ENCODE results near the gene MRTFB.

- TF ChIP-seq, protein P1, sequence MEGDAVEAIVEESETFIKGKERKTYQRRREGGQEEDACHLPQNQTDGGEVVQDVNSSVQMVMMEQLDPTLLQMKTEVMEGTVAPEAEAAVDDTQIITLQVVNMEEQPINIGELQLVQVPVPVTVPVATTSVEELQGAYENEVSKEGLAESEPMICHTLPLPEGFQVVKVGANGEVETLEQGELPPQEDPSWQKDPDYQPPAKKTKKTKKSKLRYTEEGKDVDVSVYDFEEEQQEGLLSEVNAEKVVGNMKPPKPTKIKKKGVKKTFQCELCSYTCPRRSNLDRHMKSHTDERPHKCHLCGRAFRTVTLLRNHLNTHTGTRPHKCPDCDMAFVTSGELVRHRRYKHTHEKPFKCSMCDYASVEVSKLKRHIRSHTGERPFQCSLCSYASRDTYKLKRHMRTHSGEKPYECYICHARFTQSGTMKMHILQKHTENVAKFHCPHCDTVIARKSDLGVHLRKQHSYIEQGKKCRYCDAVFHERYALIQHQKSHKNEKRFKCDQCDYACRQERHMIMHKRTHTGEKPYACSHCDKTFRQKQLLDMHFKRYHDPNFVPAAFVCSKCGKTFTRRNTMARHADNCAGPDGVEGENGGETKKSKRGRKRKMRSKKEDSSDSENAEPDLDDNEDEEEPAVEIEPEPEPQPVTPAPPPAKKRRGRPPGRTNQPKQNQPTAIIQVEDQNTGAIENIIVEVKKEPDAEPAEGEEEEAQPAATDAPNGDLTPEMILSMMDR (IDR thresholded peaks at IDR 0.05), result no peak
- TF ChIP-seq POLR2AphosphoS5 (IDR thresholded peaks at IDR 0.05), result no peak
- no peak for TF ChIP-seq POLR2A (IDR thresholded peaks at IDR 0.05)
- no peak for TF ChIP-seq EP300 (IDR thresholded peaks at IDR 0.05)
Observed at GRCh38 chr16:14179116-14179515, 108.0 kb downstream of the MRTFB start.

All from suprapubic skin (tissue), 4 donors.